ENCODE measurements around the gene PPP1R12A.

GRCh38 chr12:79934281-79935020 lies 446 bp downstream of the PPP1R12A start:
- TF ChIP-seq POLR2A (IDR thresholded peaks at IDR 0.05; ENCODE audit: low read depth, low read length) (no peak), CTCF (conservative IDR thresholded peaks at IDR 0.05; ENCODE audit: low read depth, low read length) (no peak), RFX5 (IDR thresholded peaks at IDR 0.05; ENCODE audit: low read depth, low read length) (no peak), RCOR1 (IDR thresholded peaks at IDR 0.05; ENCODE audit: insufficient replicate concordance, low read length) (no peak), RAD21 (IDR thresholded peaks at IDR 0.05; ENCODE audit: low read length) (no peak), CEBPB (IDR thresholded peaks at IDR 0.05; ENCODE audit: low read depth, low read length) (no peak), USF2 (IDR thresholded peaks at IDR 0.05; ENCODE audit: low read depth, low read length) (no peak), MXI1 (IDR thresholded peaks at IDR 0.05; ENCODE audit: borderline replicate concordance, low read depth, low read length) (no peak; the same call in 1 of the 2 replicates), MAFK (IDR thresholded peaks at IDR 0.05; ENCODE audit: low read depth, low read length) (no peak)
